ENCODE results near the gene TRAF3IP1. TPM values are rescaled to one million over a fixed set of nuclear protein-coding genes. Genes with fewer than 3 reads are reported as not detected.

TRAF3IP1 gene
- total and polyA plus RNA-seq, 8 donors, result 4.7 to 10.3 (median 6.9) TPM

- FAIRE-seq, result no peak
- no peaks in the 10 kb centered on the region for H3K4me1 ChIP-seq
- H3K27ac ChIP-seq, result no peak overlapping the region
- peaks cover 0 to 7% (median 0%) of the 10 kb centered on the region in 3 donors for H3K36me3 ChIP-seq
- H3K27me3 ChIP-seq, result no peaks in the 10 kb centered on the region
- no peak for DNase-seq
- H3K9me3 ChIP-seq, result no peaks in the 10 kb centered on the region
- no peak overlapping the region for H3K4me3 ChIP-seq
- 85 to 87% methylated on average over 3 of the region's 3 CpGs for WGBS, 2 donors
- intact Hi-C loops (cut with DNase I), result loop anchor here in 1 of 3 donors (5.0 kb wide), 1 partner anchor 428 kb away; no protein-coding TSS in a partner anchor
- TF ChIP-seq CTCF (IDR thresholded peaks at IDR 0.05), result no peak
- ATAC-seq, result no peak
These were observed 39.1 kb downstream of the TRAF3IP1 start for GRCh38 chr2:238359403-238359802.

GRCh38 chr2:238361877-238362276 is 41.6 kb downstream of the TRAF3IP1 start:
- no peak overlapping the region for H3K27ac ChIP-seq
- no peak for TF ChIP-seq CTCF (IDR thresholded peaks at IDR 0.05)
- 77 to 85% methylated on average over 9 of the region's 9 CpGs for WGBS, 2 donors
- no peak for FAIRE-seq
- no peak for ATAC-seq
- no peaks in the 10 kb centered on the region for H3K27me3 ChIP-seq
- H3K4me1 ChIP-seq, result no peaks in the 10 kb centered on the region
- intact Hi-C loops (cut with DNase I), result no loop called here
- no peak for DNase-seq
- no peak overlapping the region for H3K4me3 ChIP-seq
- H3K36me3 ChIP-seq, result no peaks in the 10 kb centered on the region
- H3K9me3 ChIP-seq, result no peaks in the 10 kb centered on the region

- H3K4me3 ChIP-seq, result no peak overlapping the region
- no peak overlapping the region for H3K27ac ChIP-seq
- DNase-seq (no peak), ATAC-seq (no peak), FAIRE-seq (no peak)
- 83 to 89% methylated on average over 7 of the region's 7 CpGs for WGBS, 2 donors
- no peak for TF ChIP-seq CTCF (IDR thresholded peaks at IDR 0.05)
- H3K27me3 ChIP-seq, result no peaks in the 10 kb centered on the region
- no peaks in the 10 kb centered on the region for H3K36me3 ChIP-seq
- no peaks in the 10 kb centered on the region for H3K9me3 ChIP-seq
- no peaks in the 10 kb centered on the region for H3K4me1 ChIP-seq
- intact Hi-C loops (cut with DNase I), result no loop called here
These were observed 42.3 kb downstream of the TRAF3IP1 start for GRCh38 chr2:238362626-238363025.

GRCh38 chr2:238369591-238370040 is 49.3 kb downstream of the TRAF3IP1 start:
- TF ChIP-seq CTCF (IDR thresholded peaks at IDR 0.05), result no peak
- no peak for ATAC-seq
- intact Hi-C loops (cut with DNase I), result loop anchor here in 1 of 3 donors (5.0 to 10.0 kb wide), 2 partner anchors 55 to 418 kb away; partner anchors contain the start of gene ASB1
- FAIRE-seq, result no peak
- no peaks in the 10 kb centered on the region for H3K27me3 ChIP-seq
- DNase-seq, result no peak
- H3K4me1 ChIP-seq, result no peaks in the 10 kb centered on the region
- H3K27ac ChIP-seq, result no peak overlapping the region
- no peaks in the 10 kb centered on the region for H3K9me3 ChIP-seq
- WGBS, 2 donors, result 71 to 78% methylated on average over 10 of the region's 10 CpGs
- H3K4me3 ChIP-seq, result no peak overlapping the region
- H3K36me3 ChIP-seq, result no peaks in the 10 kb centered on the region

GRCh38 chr2:238370094-238370822 is 49.9 kb downstream of the TRAF3IP1 start:
- intact Hi-C loops (cut with DNase I), result loop anchor here in 1 of 3 donors (10.0 kb wide), 1 partner anchor 55 kb away; the partner anchor contains the start of gene ASB1
- DNase-seq (no peak), ATAC-seq (peak in 3 of 4 donors; percentile 34 to 49 (median 37)), FAIRE-seq (no peak)
- no peak for TF ChIP-seq CTCF (IDR thresholded peaks at IDR 0.05)
- Histone ChIP-seq H3K27ac (no peak overlapping the region), H3K27me3 (no peaks in the 10 kb centered on the region), H3K4me1 (no peaks in the 10 kb centered on the region), H3K36me3 (no peaks in the 10 kb centered on the region), H3K4me3 (no peak overlapping the region), H3K9me3 (no peaks in the 10 kb centered on the region)
- WGBS, 2 donors, result 78 to 81% methylated on average over 10 of the region's 10 CpGs

All from pancreas (tissue), 10 donors.